A673 (cell line): Measurements from ENCODE around the gene SLC2A8. TPM values are rescaled to one million over a fixed set of nuclear protein-coding genes. Genes with fewer than 3 reads are reported as not detected.

ENCODE experiments used
- BruUV-seq: library from RNA; stranded (reverse); fragments of 400-500 nt; replicated peaks from 2 replicates; lab custom pipeline; 2021; lab: Mats Ljungman, UMichigan
- CTCF ChIA-PET: fragments of 300-600 bp; sonication (Branson Sonifier 250); formaldehyde crosslinking; loops from one replicate; lab custom pipeline; 2022; ENCODE audit warnings: antibody characterized with exemption; lab: Charles Lee
- POLR2A ChIA-PET: fragments of 300-600 bp; sonication (Branson Sonifier 250); formaldehyde crosslinking; loops from one replicate; lab custom pipeline; 2022; ENCODE audit warnings: antibody characterized with exemption; ENCODE audit not compliant: low non-redundant PET; lab: Charles Lee
- DNase-seq: peaks from one replicate; pipeline ENCODE4 v3.0.0-alpha.2; 2015; ENCODE audit warnings: low spot score
- H3K27ac ChIP-seq: fragments of 200-600 bp; sonication (generic); 2 replicates; pipeline ENCODE4 v1.5.1; 2016; ENCODE audit warnings: mixed run types, low read depth, mild to moderate bottlenecking, mixed read lengths, antibody characterized with exemption, low read length; ENCODE audit not compliant: poor library complexity, severe bottlenecking
- H3K27me3 ChIP-seq: fragments of 200-600 bp; sonication (generic); replicated peaks from 2 replicates; pipeline ENCODE4 v1.6.1; 2017; ENCODE audit warnings: mixed run types, low read depth, mild to moderate bottlenecking, mixed read lengths, antibody characterized with exemption, low read length; ENCODE audit not compliant: insufficient read depth, poor library complexity
- H3K36me3 ChIP-seq: fragments of 200-600 bp; sonication (generic); 2 replicates; pipeline ENCODE4 v1.6.1; 2016; ENCODE audit warnings: mixed run types, mild to moderate bottlenecking, mixed read lengths, antibody characterized with exemption, low read length; ENCODE audit not compliant: insufficient read depth, poor library complexity, severe bottlenecking
- H3K4me1 ChIP-seq: fragments of 200-600 bp; sonication (generic); 2 replicates; pipeline ENCODE4 v1.6.1; 2017; ENCODE audit warnings: mixed run types, mild to moderate bottlenecking, mixed read lengths, antibody characterized with exemption, low read length; ENCODE audit not compliant: insufficient read depth, poor library complexity, severe bottlenecking
- H3K4me3 ChIP-seq: fragments of 200-600 bp; sonication (generic); 2 replicates; pipeline ENCODE4 v1.5.1; 2016; ENCODE audit warnings: low read depth, mixed run types, mild to moderate bottlenecking, mixed read lengths, low read length; ENCODE audit not compliant: poor library complexity, severe bottlenecking
- H3K9me3 ChIP-seq: fragments of 200-600 bp; sonication (generic); 2 replicates; pipeline ENCODE4 v1.6.1; 2016; ENCODE audit warnings: mixed run types, low read depth, mild to moderate bottlenecking, mixed read lengths, antibody characterized with exemption, low read length; ENCODE audit not compliant: poor library complexity, severe bottlenecking
- EZH2 ChIP-seq: fragments of 200-600 bp; sonication (generic); IDR thresholded peaks from 2 replicates; pipeline ENCODE4 v1.6.1; 2017; ENCODE audit warnings: borderline replicate concordance, low read depth, mild to moderate bottlenecking, mixed read lengths, antibody characterized with exemption, low read length; ENCODE audit not compliant: poor library complexity, severe bottlenecking
- intact Hi-C: fragments of 100-400 bp; cut with micrococcal nuclease; formaldehyde crosslinking; loops from one replicate; pipeline ENCODE4 v1.10.0; 2022; ENCODE audit not compliant: unreplicated experiment
- total RNA-seq: library from RNA; stranded (reverse); gene quantifications from 2 replicates; pipeline ENCODE4 v1.2.3, GENCODE V29; 2021
- TF ChIP-seq, protein P1 (sequence below): fragments of 300-800, 200-600 bp; sonication (generic); conservative IDR thresholded peaks from 2 replicates; pipeline ENCODE4 v1.5.1; 2017; ENCODE audit warnings: low read depth, mild to moderate bottlenecking, antibody characterized with exemption, low read length, moderate library complexity, mixed read lengths

SLC2A8 gene
- total RNA-seq, 1 experiment from 2014 or later = 12.7 TPM

- POLR2A ChIA-PET = no interaction called here
- intact Hi-C loops = no loop called here
- TF ChIP-seq, protein P1, sequence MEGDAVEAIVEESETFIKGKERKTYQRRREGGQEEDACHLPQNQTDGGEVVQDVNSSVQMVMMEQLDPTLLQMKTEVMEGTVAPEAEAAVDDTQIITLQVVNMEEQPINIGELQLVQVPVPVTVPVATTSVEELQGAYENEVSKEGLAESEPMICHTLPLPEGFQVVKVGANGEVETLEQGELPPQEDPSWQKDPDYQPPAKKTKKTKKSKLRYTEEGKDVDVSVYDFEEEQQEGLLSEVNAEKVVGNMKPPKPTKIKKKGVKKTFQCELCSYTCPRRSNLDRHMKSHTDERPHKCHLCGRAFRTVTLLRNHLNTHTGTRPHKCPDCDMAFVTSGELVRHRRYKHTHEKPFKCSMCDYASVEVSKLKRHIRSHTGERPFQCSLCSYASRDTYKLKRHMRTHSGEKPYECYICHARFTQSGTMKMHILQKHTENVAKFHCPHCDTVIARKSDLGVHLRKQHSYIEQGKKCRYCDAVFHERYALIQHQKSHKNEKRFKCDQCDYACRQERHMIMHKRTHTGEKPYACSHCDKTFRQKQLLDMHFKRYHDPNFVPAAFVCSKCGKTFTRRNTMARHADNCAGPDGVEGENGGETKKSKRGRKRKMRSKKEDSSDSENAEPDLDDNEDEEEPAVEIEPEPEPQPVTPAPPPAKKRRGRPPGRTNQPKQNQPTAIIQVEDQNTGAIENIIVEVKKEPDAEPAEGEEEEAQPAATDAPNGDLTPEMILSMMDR = no peak
- no peak for TF ChIP-seq EZH2
Observed at GRCh38 chr9:127349483-127350113, 47.4 kb upstream of the SLC2A8 start.

DNA sequence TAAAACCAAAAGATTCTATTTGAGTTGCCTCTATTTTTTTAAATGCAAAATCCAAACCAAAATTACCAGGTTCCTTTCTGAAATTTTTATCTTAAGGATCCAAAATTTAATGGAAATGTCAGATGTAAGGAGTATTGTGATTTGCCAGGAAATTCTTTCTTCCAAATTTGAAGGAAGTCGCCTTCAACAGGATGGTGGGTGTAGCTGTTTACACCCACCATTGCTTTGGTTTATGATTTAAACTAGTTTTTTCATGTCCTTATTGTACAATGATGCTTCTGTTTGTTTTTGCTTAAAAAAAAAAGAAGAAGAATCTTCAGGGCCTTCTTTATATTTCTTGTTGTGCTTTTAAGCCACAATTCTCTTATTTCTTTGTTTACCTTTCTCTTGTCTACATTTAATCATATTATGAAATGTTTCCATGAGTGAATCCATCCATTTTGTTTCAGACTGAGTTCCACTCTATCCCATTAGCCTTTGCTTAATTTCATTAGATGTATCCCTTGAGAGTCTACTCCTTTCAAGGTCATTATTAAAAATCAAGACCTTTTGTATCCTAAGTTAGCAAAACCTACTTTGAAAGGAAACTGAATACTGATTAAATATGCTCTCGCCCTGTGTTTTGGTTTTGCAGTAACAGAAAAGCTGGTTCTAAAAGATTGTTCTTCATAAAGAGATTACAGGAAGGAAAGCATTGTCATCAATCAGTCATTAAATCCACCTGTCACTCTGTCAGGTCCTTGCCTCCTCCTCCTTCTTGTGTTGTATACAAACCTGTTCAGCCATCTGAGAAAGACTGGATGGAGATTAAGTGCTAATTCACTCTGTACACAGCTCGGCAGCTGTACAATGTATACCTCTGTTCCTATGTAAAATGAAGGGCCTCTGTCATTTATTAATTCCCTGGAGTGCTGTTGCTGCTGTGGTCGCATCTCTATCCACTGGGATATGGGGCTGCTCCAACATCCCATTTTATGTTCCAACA, 45.5 kb upstream of the SLC2A8 start:
- H3K4me3 ChIP-seq = no peak overlapping the region
- no peak for TF ChIP-seq EZH2
- TF ChIP-seq, protein P1 = no peak
- ChIA-PET POLR2A (no interaction called here), CTCF (no interaction called here)
- no peak for DNase-seq
- BruUV-seq = no TSS peak
- intact Hi-C loops = no loop called here
- H3K36me3 ChIP-seq = no peaks in the 10 kb centered on the region
- H3K9me3 ChIP-seq = no peaks in the 10 kb centered on the region
- no peaks in the 10 kb centered on the region for H3K27me3 ChIP-seq
- H3K4me1 ChIP-seq = no peaks in the 10 kb centered on the region
- no peak overlapping the region for H3K27ac ChIP-seq

More at GRCh38 chr9:127349483-127350113, 47.4 kb upstream of the SLC2A8 start:
- BruUV-seq = no TSS peak
- Histone ChIP-seq H3K36me3 (no peaks in the 10 kb centered on the region), H3K4me3 (no peak overlapping the region), H3K4me1 (no peaks in the 10 kb centered on the region), H3K27me3 (no peaks in the 10 kb centered on the region), H3K9me3 (no peaks in the 10 kb centered on the region), H3K27ac (no peak overlapping the region)
- CTCF ChIA-PET = no interaction called here
- no peak for DNase-seq

DNA sequence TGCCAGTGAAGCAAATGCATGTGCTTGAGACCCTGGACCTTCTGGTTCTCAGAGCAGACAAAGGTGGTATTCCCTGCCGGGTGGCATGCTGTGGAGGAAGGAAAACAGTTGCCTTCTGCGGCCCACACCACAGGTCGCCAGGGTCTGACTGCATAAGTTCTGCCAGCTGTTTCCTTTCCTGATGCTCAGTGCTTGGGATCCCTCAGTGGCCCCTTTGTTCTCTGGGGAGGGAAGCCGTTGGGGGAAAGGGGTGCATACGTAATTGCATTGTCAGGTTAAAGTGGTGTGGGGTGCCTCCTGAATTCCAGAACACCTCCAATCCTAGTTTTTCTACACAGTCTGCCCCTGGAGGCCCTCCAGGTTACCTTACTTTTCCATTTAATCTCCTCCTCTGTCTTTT, 43.1 kb upstream of the SLC2A8 start:
- no peaks in the 10 kb centered on the region for H3K9me3 ChIP-seq
- ChIA-PET CTCF (no interaction called here), POLR2A (no interaction called here)
- intact Hi-C loops = no loop called here
- no peaks in the 10 kb centered on the region for H3K36me3 ChIP-seq
- no peak for TF ChIP-seq EZH2
- TF ChIP-seq, protein P1 = no peak
- H3K27ac ChIP-seq = no peak overlapping the region
- DNase-seq = no peak
- no TSS peak for BruUV-seq
- no peaks in the 10 kb centered on the region for H3K27me3 ChIP-seq
- H3K4me3 ChIP-seq = no peak overlapping the region
- no peaks in the 10 kb centered on the region for H3K4me1 ChIP-seq
